Brain pericyte (primary cell): ENCODE results near the gene NTNG1.
"Not testable (repeated sequence)": the region's sequence is repeated elsewhere in the genome, so short reads cannot be mapped to it uniquely, and the experiment has no call there.

Source experiments
- DNase-seq: peaks from one replicate; pipeline ENCODE4 v3.0.0-alpha.2; 2012; ENCODE audit warnings: low read depth, low spot score

Gene NTNG1

DNA sequence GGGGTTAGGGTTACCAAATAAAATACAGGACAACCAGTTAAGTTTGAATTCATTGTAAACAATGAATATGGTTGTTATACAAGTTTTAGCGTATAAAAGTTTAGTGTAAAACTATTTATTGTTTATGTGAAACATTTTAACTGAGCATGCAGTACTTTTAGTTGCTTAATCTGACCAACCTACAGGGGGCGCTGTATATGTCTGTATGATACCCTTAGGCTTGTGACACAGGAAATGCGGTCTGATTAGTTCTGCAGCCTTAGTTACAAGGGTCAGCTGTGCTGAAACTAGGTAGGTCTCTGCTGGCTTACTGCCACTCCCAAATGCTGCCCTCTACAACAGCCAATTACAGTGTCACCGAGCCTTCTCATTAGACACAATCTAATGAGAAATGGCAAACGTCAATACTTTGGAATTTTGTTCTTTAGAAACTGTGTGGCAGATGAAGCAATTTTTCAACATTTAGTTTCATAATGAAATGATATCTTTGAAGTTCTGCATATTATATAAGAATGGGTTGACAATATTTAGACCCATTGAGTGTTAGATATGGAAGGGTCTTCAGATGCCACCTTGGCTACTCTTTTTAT, 56.2 kb downstream of the NTNG1 start:
- DNase-seq = no peak

DNA sequence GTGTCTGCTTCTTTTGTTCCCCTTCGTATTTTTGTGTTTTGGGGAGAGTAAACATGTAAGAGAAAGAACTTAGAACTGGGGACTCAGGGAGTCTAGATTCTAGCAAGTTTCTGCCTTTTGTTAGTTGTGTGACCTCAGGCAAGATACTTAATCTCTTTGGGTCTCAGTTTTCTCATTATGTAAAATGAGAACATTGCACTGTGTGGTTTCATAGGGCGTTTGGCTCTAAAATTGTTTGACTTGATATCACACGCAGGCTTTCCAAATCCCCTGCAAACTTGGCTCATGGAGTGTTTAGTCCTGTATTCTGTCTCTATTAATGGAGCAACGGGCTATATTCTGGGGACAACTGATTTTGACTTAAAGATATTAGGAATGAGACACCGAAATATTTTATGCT, 57.7 kb downstream of the NTNG1 start:
- DNase-seq = no peak

DNA sequence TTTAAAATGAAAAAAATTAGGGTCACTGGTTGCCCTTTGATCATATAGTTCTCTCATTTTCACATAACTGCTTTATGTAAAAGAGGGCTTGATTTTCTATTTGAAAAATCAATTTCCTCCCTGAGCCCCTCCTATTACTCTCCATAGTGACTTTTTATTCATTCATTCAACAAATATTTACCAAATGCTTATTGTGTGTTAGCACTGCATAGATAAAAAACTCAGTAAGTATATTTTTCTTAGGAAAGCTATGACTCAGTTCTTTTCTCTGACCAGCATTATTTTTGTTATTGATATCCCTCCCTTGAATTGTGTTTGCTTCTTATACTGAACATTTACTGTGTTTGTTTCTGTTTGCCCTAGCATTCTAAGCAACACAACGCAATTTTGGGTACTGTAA, 59.8 kb downstream of the NTNG1 start:
- no peak for DNase-seq

DNA sequence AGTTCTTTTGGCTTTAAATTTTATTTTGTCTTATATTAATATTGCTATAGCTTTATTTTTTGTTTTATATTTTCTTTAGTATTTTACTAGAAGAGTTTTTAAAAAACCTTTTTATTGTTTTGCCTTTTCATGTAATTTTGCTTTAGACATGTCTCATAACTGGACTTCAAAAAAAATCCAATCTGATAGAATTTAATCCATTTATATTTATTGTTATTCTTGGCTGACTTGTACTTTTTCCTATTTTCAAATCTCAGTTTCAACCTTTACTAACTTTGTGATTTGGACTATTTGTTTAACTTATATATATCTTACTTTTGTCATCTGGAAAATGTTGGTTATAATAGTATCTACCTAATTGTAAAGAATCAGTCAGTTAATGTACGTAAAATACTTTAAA, 61.2 kb downstream of the NTNG1 start:
- DNase-seq = no peak

DNA sequence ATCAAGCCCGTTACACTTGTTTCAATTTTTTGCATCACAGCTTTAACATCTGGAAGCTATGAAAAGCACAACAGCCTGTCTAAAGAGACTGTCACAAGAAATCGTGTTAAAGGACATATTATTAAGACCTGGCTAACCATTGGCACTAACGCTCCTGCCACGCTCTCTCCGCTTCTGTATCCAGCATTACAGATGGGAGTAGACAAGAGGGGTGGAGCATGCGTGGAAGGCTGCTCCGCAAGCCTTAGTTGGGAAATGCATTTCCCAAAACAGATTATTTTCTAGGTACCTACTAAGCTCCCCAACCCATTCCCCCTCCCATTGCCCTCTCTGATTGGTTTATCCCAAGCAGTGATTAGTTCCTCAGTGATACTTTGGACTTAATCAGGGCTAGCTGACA, 72.4 kb downstream of the NTNG1 start:
- DNase-seq = no peak

DNA sequence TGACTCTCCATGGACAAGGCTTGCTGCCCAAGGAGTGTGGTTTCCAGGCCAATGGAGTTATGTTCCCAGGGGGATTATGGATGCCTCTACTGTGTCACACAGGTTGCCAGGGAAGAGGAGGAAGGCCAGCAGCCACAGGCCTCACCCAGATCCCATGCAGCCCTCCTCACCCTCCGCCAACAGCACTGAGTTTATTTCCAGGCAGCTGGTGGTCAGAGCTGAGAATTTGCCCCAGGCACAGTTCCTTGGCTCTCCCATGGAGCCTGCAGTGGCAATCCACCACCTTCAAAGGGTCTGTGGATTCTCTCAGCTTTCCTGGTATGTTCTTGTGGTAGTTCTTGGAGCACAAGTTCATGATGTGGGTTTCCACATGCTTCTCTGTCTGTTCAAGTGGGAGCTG, 79.2 kb downstream of the NTNG1 start:
- DNase-seq = no peak

DNA sequence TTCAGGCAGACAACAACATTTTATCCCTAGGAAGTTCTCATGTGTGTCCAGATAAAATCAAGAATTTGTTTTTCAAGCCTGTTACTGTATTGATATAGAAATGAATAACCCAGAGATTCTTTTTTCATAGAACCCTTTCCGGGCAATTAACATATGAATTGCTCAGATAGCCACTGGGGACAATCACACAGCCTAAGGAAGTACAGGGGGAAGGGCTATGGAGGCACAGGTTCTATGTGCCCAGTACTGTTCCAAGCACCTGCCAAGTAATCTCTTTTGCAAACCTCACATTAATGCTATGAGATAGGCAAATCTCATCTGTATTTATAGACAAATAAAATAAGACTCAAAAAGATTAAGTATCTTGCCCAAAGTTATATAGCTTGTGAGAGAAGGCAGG, 84.9 kb downstream of the NTNG1 start:
- no peak for DNase-seq

DNA sequence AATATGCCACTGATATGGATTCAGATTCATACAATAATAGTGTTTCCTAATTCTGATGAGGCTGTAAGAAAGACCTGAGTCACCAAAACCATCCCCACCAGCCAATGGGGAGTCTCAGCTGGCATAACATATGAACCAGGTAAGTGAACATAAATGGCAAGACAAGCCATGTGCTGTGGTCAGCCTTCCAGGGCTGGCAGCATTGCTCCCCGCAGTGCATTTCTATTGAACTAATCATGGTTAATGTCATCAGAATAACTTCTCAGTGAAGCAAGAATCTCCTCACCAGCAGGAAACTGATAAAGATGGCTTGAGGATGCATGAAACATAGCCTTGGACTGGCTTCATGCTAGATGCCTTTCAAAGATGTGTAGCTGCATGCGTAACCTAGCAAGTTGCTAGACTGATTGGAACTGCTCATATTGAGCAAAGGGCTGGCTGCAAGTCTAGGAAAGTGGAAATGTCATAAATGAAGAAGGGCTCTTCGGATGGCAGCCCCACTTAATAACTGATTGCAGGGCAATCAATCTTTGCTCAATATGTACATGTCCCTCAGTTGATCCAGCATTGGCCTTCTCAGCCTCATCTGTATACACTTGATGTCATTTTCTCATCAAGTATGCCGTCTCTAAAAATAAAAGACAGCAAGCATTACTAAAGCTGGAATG, 88.0 kb downstream of the NTNG1 start:
- DNase-seq = no peak

DNA sequence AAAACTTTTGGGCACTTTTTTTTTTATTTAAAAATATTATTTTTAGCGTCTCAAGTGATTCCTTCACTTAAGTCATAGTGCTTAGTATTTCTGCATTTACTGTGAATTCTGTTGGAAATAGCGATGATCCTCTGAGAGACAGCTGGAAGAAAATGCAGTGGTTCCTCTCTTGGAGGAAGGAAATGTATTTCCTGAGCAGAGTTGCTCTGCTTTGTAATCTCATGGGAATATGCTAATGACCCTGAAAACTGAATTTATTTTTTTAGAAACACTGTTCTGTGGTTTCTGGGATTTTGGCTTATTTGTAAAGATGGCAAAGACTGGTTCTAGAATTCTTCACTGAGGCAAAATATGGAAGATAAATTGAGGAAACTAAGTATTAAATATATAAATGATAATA, 88.9 kb downstream of the NTNG1 start:
- DNase-seq = no peak

DNA sequence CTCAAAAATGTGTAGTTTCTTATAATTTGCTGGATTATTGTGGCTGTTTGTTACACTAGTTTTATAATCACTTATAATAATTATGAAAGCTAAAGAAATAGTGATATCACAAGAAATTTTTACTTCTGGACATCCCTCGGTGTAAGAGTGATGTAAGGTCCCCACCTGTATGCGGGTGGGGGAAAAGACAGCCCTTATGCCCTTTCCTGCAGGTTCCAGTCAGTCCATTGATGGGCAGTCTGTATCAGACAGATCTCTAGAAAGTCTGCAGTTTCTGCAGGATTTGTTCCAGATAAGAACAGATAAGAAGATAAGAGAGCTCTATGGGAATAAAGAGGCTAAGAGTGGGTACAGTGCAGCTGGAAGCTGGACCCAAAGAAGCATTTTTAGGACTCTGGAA, 89.3 kb downstream of the NTNG1 start:
- no peak for DNase-seq

GRCh38 chr1:107231291-107231690, 90.5 kb downstream of the NTNG1 start:
- no peak for DNase-seq

- DNase-seq = no peak
Observed at GRCh38 chr1:107232426-107232825, 91.6 kb downstream of the NTNG1 start.

- DNase-seq = not testable (repeated sequence)
Observed at GRCh38 chr1:107236760-107237159, 95.9 kb downstream of the NTNG1 start.

DNA sequence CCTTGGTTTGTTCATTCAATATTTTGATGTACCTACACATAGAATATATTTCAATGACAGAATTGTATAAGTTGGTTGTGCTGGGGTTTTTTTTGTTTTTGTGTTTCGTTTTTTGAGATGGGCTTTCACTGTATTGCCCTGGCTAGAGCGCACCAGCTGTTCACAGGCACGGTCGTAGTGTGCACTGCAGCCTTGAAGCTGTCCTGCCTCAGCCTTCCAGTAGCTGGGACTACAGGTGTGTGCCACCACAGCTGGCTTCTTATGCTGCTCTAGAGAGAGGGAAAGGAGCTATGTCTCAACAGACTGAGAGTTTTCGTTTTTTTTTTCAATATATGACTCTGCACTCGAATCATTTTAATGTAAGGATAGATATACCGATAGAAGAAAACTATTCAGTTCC, 102.6 kb downstream of the NTNG1 start:
- no peak for DNase-seq

DNA sequence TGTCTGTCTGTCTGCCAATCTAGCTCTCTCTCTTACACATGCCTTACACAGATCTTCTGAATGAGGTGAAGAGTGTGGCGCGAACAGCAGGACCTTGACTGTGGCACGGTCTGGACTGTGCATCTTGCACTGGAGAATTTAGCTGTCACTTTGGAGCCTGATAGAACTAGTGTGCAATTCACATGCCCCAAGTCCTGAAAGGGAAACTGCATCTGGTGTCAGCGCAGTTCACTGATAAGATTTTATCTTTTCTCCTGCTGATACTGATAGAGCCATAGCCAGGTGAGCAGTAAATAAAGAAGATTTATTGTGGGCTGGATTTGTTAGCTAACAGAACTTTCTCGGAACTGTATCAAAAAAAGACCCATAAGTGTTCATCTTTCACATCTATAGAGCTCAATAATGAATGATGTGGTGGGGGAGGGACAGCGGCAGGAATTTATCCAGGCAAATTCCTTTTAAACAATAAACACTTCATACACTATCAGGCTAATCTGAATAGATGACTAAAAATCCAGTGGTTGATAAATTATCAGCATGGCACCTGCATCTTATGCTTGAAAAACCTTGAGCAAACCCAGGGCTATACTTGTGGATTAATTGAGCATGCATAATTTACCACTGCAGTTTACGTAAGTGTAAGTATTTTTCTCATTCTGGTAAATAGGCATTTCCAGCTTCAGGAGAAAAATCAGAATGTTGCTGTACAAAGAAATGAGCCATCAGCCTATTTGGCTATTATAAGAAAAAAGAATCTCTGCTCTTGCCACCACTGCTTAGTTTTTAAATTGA, 104.1 kb downstream of the NTNG1 start:
- no peak for DNase-seq

DNA sequence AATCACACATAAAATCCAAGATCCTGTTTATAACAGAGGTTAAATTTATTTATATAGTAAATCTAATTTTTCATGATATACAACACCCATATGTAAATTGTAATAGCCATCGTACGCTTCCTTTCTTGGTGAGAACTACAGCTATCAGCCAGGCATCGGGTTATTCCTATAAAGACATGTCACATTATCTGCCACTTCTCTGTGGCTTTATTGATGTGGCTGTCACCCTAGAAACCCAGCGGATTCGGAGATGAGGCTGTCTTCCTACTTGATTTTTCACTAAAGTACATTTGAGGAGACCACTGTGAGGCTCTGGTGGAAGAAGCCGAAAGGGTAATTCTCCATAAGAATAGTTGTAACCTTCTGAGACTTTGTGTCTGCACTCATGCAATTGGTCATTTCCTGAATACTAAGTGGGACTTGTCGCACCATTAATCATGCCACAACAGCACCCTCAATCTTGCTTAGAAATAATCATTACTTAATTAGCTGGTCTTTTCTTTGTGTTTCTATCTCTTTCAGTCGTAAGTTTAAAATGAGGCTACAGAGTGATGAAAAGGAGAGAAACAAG, 106.0 kb downstream of the NTNG1 start:
- no peak for DNase-seq

GRCh38 chr1:107247679-107248078, 106.8 kb downstream of the NTNG1 start:
- no peak for DNase-seq

- no peak for DNase-seq
Observed at GRCh38 chr1:107250169-107250568, 109.3 kb downstream of the NTNG1 start.

DNA sequence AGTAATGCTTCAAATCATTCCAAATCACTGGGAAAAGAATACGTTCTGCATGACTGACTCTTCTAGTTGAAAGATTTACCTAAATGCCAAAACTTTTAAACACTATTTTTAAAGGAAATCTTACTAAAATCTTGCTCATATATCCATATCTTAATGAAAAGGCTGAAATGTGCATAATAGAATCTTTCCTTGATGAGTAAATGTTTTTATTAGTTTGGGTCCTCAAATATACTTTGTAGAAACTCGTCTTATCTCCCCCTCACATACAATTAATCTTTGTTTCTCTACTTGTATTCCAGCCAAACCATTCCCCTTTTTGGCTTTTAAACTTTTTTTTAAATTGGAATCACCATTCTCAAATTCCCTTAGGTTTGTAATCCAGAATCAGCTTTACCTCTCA, 110.2 kb downstream of the NTNG1 start:
- no peak for DNase-seq

DNA sequence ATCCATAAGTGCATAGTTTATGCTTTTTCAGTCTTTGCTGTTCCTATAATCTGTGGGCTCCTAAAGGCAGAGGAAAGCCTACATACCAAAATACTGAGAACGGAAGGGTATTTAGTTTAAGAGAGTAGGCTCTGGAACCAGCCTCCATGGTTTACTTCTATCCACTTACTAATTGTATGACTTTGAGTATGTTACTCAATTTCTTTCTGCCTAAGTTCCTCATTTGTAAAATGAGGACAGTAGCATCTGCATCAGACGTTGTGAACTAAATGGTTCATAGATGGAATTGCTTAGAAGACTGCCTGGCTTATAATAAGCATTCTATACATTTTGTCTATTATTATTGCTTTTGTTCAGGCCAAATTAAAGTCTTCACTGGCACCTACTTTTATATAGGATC, 111.0 kb downstream of the NTNG1 start:
- no peak for DNase-seq

- no peak for DNase-seq
Observed at GRCh38 chr1:107252271-107252670, 111.4 kb downstream of the NTNG1 start.

GRCh38 chr1:107254306-107254705, 113.5 kb downstream of the NTNG1 start:
- no peak for DNase-seq

GRCh38 chr1:107255469-107255868, 114.6 kb downstream of the NTNG1 start:
- no peak for DNase-seq
